ENCODE data around the gene HOXC4. TPM values are rescaled to one million over a fixed set of nuclear protein-coding genes. Genes with fewer than 3 reads are reported as not detected.

HOXC4 gene
- total RNA-seq, 1 donor from 2014 or later: 1.3 TPM

- no peaks in the 10 kb centered on the region for H3K27me3 ChIP-seq (ENCODE audit: control insufficient read depth, insufficient read depth, low read length)
- no peak overlapping the region for H3K4me3 ChIP-seq (ENCODE audit: low read depth, low read length)
- H3K36me3 ChIP-seq (ENCODE audit: control insufficient read depth, insufficient read depth, low read length): no peaks in the 10 kb centered on the region
- TF ChIP-seq CTCF (IDR thresholded peaks at IDR 0.05; ENCODE audit: insufficient read depth, low read length, poor library complexity, severe bottlenecking): no peak
- DNase-seq (ENCODE audit: low read depth): no peak
Measured at GRCh38 chr12:54065677-54066076, 12.0 kb downstream of the HOXC4 start.

- no peak for TF ChIP-seq CTCF (IDR thresholded peaks at IDR 0.05; ENCODE audit: insufficient read depth, low read length, poor library complexity, severe bottlenecking)
- H3K27me3 ChIP-seq (ENCODE audit: control insufficient read depth, insufficient read depth, low read length): no peaks in the 10 kb centered on the region
- no peak overlapping the region for H3K4me3 ChIP-seq (ENCODE audit: low read depth, low read length)
Measured at GRCh38 chr12:54066408-54066807, 12.8 kb downstream of the HOXC4 start.

GRCh38 chr12:54068418-54069070 lies 14.9 kb downstream of the HOXC4 start:
- no peak for TF ChIP-seq CTCF (IDR thresholded peaks at IDR 0.05; ENCODE audit: insufficient read depth, low read length, poor library complexity, severe bottlenecking)
- H3K27me3 ChIP-seq (ENCODE audit: control insufficient read depth, insufficient read depth, low read length): no peaks in the 10 kb centered on the region
- no peak overlapping the region for H3K4me3 ChIP-seq (ENCODE audit: low read depth, low read length)
- no peak for DNase-seq (ENCODE audit: low read depth)
- no peaks in the 10 kb centered on the region for H3K36me3 ChIP-seq (ENCODE audit: control insufficient read depth, insufficient read depth, low read length)

More at GRCh38 chr12:54066408-54066807, 12.8 kb downstream of the HOXC4 start:
- DNase-seq (ENCODE audit: low read depth): no peak
- H3K36me3 ChIP-seq (ENCODE audit: control insufficient read depth, insufficient read depth, low read length): no peaks in the 10 kb centered on the region

- Histone ChIP-seq H3K4me3 (ENCODE audit: low read depth, low read length) (no peak overlapping the region), H3K36me3 (ENCODE audit: control insufficient read depth, insufficient read depth, low read length) (no peaks in the 10 kb centered on the region), H3K27me3 (ENCODE audit: control insufficient read depth, insufficient read depth, low read length) (no peaks in the 10 kb centered on the region)
- no peak for DNase-seq (ENCODE audit: low read depth)
- no peak for TF ChIP-seq CTCF (IDR thresholded peaks at IDR 0.05; ENCODE audit: insufficient read depth, low read length, poor library complexity, severe bottlenecking)
Measured at GRCh38 chr12:54071942-54072341, 18.3 kb downstream of the HOXC4 start.

- no peak overlapping the region for H3K4me3 ChIP-seq (ENCODE audit: low read depth, low read length)
- no peaks in the 10 kb centered on the region for H3K27me3 ChIP-seq (ENCODE audit: control insufficient read depth, insufficient read depth, low read length)
- no peaks in the 10 kb centered on the region for H3K36me3 ChIP-seq (ENCODE audit: control insufficient read depth, insufficient read depth, low read length)
- DNase-seq (ENCODE audit: low read depth): no peak
- TF ChIP-seq CTCF (IDR thresholded peaks at IDR 0.05; ENCODE audit: insufficient read depth, low read length, poor library complexity, severe bottlenecking): no peak
Measured at GRCh38 chr12:54074308-54074707, 20.7 kb downstream of the HOXC4 start.

GRCh38 chr12:54075409-54075808 lies 21.8 kb downstream of the HOXC4 start:
- H3K36me3 ChIP-seq (ENCODE audit: control insufficient read depth, insufficient read depth, low read length): no peaks in the 10 kb centered on the region
- H3K4me3 ChIP-seq (ENCODE audit: low read depth, low read length): no peak overlapping the region
- no peaks in the 10 kb centered on the region for H3K27me3 ChIP-seq (ENCODE audit: control insufficient read depth, insufficient read depth, low read length)
- no peak for DNase-seq (ENCODE audit: low read depth)
- no peak for TF ChIP-seq CTCF (IDR thresholded peaks at IDR 0.05; ENCODE audit: insufficient read depth, low read length, poor library complexity, severe bottlenecking)
